GM12892 (cell line): ENCODE results near the gene CYP2A6.

Source experiments
- DNase-seq: peaks from one replicate; pipeline ENCODE4 v3.0.0; 2011; ENCODE audit not compliant: insufficient read length
- FAIRE-seq: peaks from 2 replicates; lab custom pipeline; 2011; peaks lifted over from hg19 to GRCh38; lab: Jason Lieb, UNC
- POLR2A ChIP-seq: IDR thresholded peaks from 2 replicates; pipeline ENCODE4 v1.6.1; 2011; ENCODE audit warnings: low read depth, low read length, control low read depth
- POLR2AphosphoS5 ChIP-seq: IDR thresholded peaks from 2 replicates; pipeline ENCODE4 v1.6.1; 2011; ENCODE audit warnings: low read depth, low read length, control low read depth
- TAF1 ChIP-seq: IDR thresholded peaks from 2 replicates; pipeline ENCODE4 v1.6.1; 2011; ENCODE audit warnings: low read depth, mild to moderate bottlenecking, control low read depth, low read length, borderline replicate concordance

CYP2A6 gene

DNA sequence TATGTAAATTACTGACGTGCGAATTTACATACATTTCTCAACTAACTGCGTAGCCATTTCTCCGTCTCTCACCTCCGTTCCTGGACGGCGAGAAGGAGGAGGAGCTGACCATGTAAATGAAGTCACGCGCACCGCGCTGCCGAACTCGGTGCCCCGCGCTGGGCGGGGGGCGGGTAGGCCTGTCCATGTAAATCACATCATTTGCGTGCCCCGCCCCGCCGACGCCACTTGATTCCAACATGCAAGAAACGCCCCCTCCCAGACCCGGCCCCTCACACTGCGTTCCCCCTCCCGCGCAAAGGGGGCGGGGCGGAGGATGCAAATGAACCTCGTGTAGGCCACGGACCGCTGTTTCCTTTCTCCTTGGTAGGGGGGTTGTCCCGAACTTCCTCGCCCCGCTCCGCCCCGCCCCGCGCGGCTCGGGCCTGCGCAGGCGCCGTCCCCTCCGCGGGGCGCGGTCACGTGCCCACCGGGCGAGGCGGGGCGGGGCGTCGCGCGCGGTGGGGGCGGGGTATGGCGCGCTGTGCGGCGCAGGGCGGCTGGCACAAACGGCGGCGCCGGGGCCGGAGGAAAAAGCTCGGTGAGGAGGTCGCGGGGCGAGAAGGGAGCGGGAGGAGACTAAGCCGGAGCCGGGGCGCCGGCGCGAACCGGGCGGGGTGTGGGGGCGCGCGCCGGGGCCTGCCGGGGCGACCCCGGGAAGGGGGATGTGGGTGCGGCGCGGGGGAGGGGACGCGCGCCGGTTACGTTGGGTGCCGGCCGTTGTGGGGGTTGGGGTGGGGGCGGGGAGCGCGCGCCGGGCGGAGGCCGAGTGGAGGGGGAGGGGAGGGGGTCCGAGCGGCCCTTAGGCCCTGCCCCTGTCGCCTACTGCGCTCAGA, 51.3 kb downstream of the CYP2A6 start, which contains the start of gene EGLN2:
Gene EGLN2, plus strand, starts transcription at position 509 of the 875 bp plus-strand sequence. CDS start 1,382 bp downstream, outside the sequence.
- FAIRE-seq, result peak; percentile 99
- TF ChIP-seq POLR2A, result peak; percentile 38; the same call in 1 of the 2 replicates
- no peak for TF ChIP-seq POLR2AphosphoS5
- peak; percentile 85 for DNase-seq

DNA sequence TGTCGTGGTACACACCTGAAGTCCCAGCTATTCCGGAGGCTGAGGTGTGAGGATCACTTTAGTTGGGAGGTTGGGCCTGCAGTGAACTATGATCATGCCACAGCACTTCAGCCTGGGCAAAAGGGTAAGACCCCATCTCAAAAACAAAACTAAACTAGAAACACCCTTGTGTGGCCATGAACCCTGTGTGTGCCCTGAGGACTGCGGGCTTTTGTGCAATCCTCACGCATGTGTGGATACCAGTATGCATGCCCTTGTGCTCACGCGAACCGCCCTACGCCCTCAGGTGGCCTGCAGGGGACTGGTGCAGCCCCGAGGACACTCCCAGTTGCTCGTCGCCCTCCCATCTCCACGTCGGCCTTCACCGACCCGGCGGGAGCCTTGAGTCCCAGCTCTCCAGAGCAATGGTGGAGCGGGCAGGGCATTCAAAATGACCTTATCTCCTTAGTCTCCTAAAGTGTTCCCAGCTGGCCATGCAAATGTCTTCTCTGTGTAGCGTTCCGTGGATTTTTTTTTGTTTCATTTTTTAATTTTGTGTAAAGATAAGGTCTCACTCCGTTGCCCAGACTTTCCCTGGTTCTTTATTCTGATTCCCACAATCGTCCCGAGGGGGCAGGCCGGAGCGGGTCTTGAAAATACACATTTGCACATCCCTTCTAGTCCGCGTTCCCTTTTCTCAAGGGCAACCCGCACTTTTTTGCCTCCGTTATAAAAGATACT, 52.1 kb downstream of the CYP2A6 start:
- DNase-seq, result peak; percentile 85
- peak; percentile 82 for FAIRE-seq
- TF ChIP-seq POLR2AphosphoS5, result no peak
- peak; percentile 56 for TF ChIP-seq POLR2A
- 0 out of 2 replicates have a peak, but pooled peaks have one; percentile 20 for TF ChIP-seq TAF1

DNA sequence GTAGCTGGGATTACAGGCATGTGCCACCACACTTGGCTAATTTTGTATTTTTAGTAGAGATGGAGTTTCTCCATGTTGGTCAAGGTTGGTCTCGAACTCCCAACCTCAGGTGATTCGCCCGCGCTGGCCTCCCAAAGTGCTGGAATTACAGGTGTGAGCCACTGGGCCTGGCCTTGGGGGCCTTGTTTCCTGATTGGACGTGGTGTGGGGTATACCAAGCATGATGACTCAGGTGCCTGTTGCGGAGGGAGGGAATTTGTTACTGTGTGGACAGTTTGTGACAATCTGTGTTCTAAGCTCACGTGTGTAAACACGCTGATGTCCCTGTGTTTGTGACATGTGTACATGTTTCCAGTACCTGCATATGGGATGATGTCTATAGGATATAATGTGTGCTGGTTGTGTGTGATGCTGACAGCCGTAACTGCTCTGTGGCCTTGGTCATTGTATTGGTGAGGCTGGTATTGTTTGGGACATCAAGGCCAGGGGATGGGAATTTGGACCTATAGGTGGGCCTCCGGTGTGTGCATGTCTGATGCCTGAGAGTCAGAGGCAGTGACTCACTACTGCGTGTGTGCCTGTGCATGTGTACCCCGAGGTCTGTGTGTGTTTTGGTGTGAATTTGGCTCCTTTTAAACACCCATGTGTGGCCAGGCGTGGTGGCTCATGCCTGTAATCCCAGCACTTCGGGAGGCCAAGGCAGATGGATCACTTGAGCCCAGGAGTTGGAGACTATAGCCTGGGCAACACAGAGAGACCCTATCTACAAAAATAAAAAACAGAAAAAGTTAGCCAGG, 52.9 kb downstream of the CYP2A6 start:
- TF ChIP-seq POLR2AphosphoS5 (no peak), TAF1 (no peak), POLR2A (no peak)
- DNase-seq, result no peak
- peak; percentile 78 for FAIRE-seq
